H9 (cell line): ENCODE measurements around the gene NFYB. TPM values are rescaled to one million over a fixed set of nuclear protein-coding genes. Genes with fewer than 3 reads are reported as not detected.

ENCODE experiments used
- DNase-seq: peaks from one replicate; pipeline ENCODE4 v3.0.0-alpha.2; 2017
- H2AFZ ChIP-seq: one replicate; pipeline ENCODE4 v1.6.1; 2013; ENCODE audit warnings: mild to moderate bottlenecking, low read length, control low read depth, moderate library complexity
- H2AK5ac ChIP-seq: 2 replicates; pipeline ENCODE4 v1.6.1; 2013; ENCODE audit warnings: low read length, control low read depth, mixed read lengths; ENCODE audit not compliant: insufficient read length
- H2BK120ac ChIP-seq: one replicate; pipeline ENCODE4 v1.6.1; 2013; ENCODE audit warnings: low read depth, mild to moderate bottlenecking, low read length, control low read depth, inconsistent platforms; ENCODE audit not compliant: poor library complexity, severe bottlenecking
- H2BK12ac ChIP-seq: 2 replicates; pipeline ENCODE4 v1.6.1; 2013; ENCODE audit warnings: low read length, control low read depth, mixed read lengths, low read depth; ENCODE audit not compliant: insufficient read length
- H2BK15ac ChIP-seq: 2 replicates; pipeline ENCODE4 v1.6.1; 2013; ENCODE audit warnings: low read depth, low read length, control low read depth
- H2BK20ac ChIP-seq: one replicate; pipeline ENCODE4 v1.6.1; 2013; ENCODE audit warnings: low read depth, mild to moderate bottlenecking, low read length, control low read depth, inconsistent platforms; ENCODE audit not compliant: poor library complexity, severe bottlenecking
- H2BK5ac ChIP-seq: 2 replicates; pipeline ENCODE4 v1.6.1; 2013; ENCODE audit warnings: low read length, control low read depth, mixed read lengths; ENCODE audit not compliant: insufficient read length
- H3K14ac ChIP-seq: 2 replicates; pipeline ENCODE4 v1.6.1; 2013; ENCODE audit warnings: low read length, control low read depth; ENCODE audit not compliant: insufficient read depth
- H3K18ac ChIP-seq: 2 replicates; pipeline ENCODE4 v1.6.1; 2013; ENCODE audit warnings: low read depth, mild to moderate bottlenecking, mixed read lengths, low read length, control low read depth; ENCODE audit not compliant: insufficient read length
- H3K23ac ChIP-seq: 2 replicates; pipeline ENCODE4 v1.6.1; 2013; ENCODE audit warnings: low read length, control low read depth, mixed read lengths, low read depth; ENCODE audit not compliant: insufficient read length
- H3K23me2 ChIP-seq: 2 replicates; pipeline ENCODE4 v1.6.1; 2013; ENCODE audit warnings: low read depth, mild to moderate bottlenecking, mixed read lengths, low read length, control low read depth; ENCODE audit not compliant: insufficient read length, poor library complexity, severe bottlenecking
- H3K27ac ChIP-seq: 2 replicates; pipeline ENCODE4 v1.5.1; 2013; ENCODE audit warnings: low read length, control low read depth, mixed read lengths, low read depth; ENCODE audit not compliant: insufficient read length
- H3K27me3 ChIP-seq: 2 replicates; pipeline ENCODE4 v1.6.1; 2013; ENCODE audit warnings: low read length, control low read depth, inconsistent platforms; ENCODE audit not compliant: insufficient read depth
- H3K4ac ChIP-seq: 2 replicates; pipeline ENCODE4 v1.6.1; 2013; ENCODE audit warnings: low read depth, mild to moderate bottlenecking, control low read depth, inconsistent platforms, low read length, moderate library complexity
- H3K4me1 ChIP-seq: 2 replicates; pipeline ENCODE4 v1.6.1; 2013; ENCODE audit warnings: low read length, control low read depth, inconsistent platforms; ENCODE audit not compliant: insufficient read depth
- H3K4me2 ChIP-seq: 2 replicates; pipeline ENCODE4 v1.6.1; 2013; ENCODE audit warnings: low read length, control low read depth, mixed read lengths; ENCODE audit not compliant: insufficient read length, insufficient read depth
- H3K56ac ChIP-seq: 2 replicates; pipeline ENCODE4 v1.6.1; 2013; ENCODE audit warnings: low read depth, mild to moderate bottlenecking, mixed read lengths, low read length, control low read depth; ENCODE audit not compliant: insufficient read length
- H3K79me1 ChIP-seq: 2 replicates; pipeline ENCODE4 v1.6.1; 2013; ENCODE audit warnings: low read depth, mild to moderate bottlenecking, moderate library complexity, low read length, control low read depth, inconsistent platforms; ENCODE audit not compliant: insufficient read depth, poor library complexity, severe bottlenecking
- H3K79me2 ChIP-seq: 2 replicates; pipeline ENCODE4 v1.6.1; 2013; ENCODE audit warnings: low read length, control low read depth, inconsistent platforms; ENCODE audit not compliant: insufficient read depth
- H3K9ac ChIP-seq: 2 replicates; pipeline ENCODE4 v1.6.1; 2013; ENCODE audit warnings: low read length, control low read depth, mixed read lengths; ENCODE audit not compliant: insufficient read length; ENCODE audit errors: extremely low read depth
- H3K9me3 ChIP-seq: one replicate; pipeline ENCODE4 v1.6.1; 2013; ENCODE audit warnings: low read depth, low read length, inconsistent platforms; ENCODE audit not compliant: control insufficient read depth
- H3T11ph ChIP-seq: one replicate; pipeline ENCODE4 v1.6.1; 2013; ENCODE audit warnings: mild to moderate bottlenecking, low read length, control low read depth, inconsistent platforms
- H4K20me1 ChIP-seq: one replicate; pipeline ENCODE4 v1.6.1; 2013; ENCODE audit not compliant: control insufficient read depth, insufficient read length, insufficient read depth
- H4K5ac ChIP-seq: 2 replicates; pipeline ENCODE4 v1.6.1; 2013; ENCODE audit warnings: low read depth, mild to moderate bottlenecking, mixed read lengths, low read length, control low read depth; ENCODE audit not compliant: insufficient read length
- H4K8ac ChIP-seq: replicated peaks from 2 replicates; pipeline ENCODE4 v1.6.1; 2013; ENCODE audit warnings: low read length, control low read depth, mixed read lengths, low read depth; ENCODE audit not compliant: insufficient read length
- H4K91ac ChIP-seq: 2 replicates; pipeline ENCODE4 v1.6.1; 2013; ENCODE audit warnings: low read depth, mild to moderate bottlenecking, moderate library complexity, mixed read lengths, low read length, control low read depth; ENCODE audit not compliant: insufficient read length
- H3K27ac Mint-ChIP-seq, 3 experiments: 2 replicates in 2 of 3; 3 replicates in 1 of 3; pipeline ENCODE4 v1.8.0; 2020 to 2021; ENCODE audit warnings: mixed read lengths in 3 of 3, mild to moderate bottlenecking in 1 of 3, moderate library complexity in 1 of 3
- H3K27me3 Mint-ChIP-seq: 2 replicates; pipeline ENCODE4 v1.8.0; 2021; ENCODE audit warnings: low read depth, mild to moderate bottlenecking, moderate library complexity, mixed read lengths
- H3K36me3 Mint-ChIP-seq, 3 experiments: 2 replicates in 2 of 3; 3 replicates in 1 of 3; pipeline ENCODE4 v1.8.0; 2020 to 2021; ENCODE audit warnings: low read depth in 3 of 3, mixed read lengths in 3 of 3; ENCODE audit not compliant: insufficient read depth in 1 of 3
- H3K4me1 Mint-ChIP-seq, 2 experiments: 2 replicates each; pipeline ENCODE4 v1.8.0; 2020; ENCODE audit warnings: mixed read lengths in 2 of 2
- H3K4me3 Mint-ChIP-seq, 2 experiments: 2 replicates in 1 of 2; 3 replicates in 1 of 2; pipeline ENCODE4 v1.8.0; 2020 to 2021; ENCODE audit warnings: mild to moderate bottlenecking in 2 of 2, mixed read lengths in 2 of 2, moderate library complexity in 1 of 2
- H3K9me3 Mint-ChIP-seq, 2 experiments: 2 replicates in 1 of 2; 3 replicates in 1 of 2; pipeline ENCODE4 v1.8.0; 2020; ENCODE audit warnings: mild to moderate bottlenecking in 2 of 2, mixed read lengths in 2 of 2, moderate library complexity in 1 of 2
- CTCF ChIP-seq: fragments of 200-600 bp; sonication (generic); conservative IDR thresholded peaks from 3 replicates; pipeline ENCODE4 v1.8.0; 2021; ENCODE audit warnings: antibody characterized with exemption, mild to moderate bottlenecking
- WGBS: extraction: QIAGEN DNeasy Blood & Tissue Kit; methylation state at CpG from one replicate; pipeline ENCODE4 v1.1.7; 2013; ENCODE audit warnings: missing lambda C conversion rate, low lambda C conversion rate, mixed read lengths; ENCODE audit not compliant: insufficient read length; ENCODE audit errors: extremely low coverage; 5-methylcytosine and 5-hydroxymethylcytosine counted together
- total RNA-seq: library from RNA; stranded (reverse); gene quantifications from 2 replicates; pipeline ENCODE4 v1.2.1, GENCODE V29; 2021

NFYB gene
- total RNA-seq, 1 experiment from 2014 or later, result 52.5 TPM

GRCh38 chr12:104172570-104172947, 34.5 kb upstream of the NFYB start:
- H2BK120ac ChIP-seq, result no peak overlapping the region
- no peak overlapping the region for H3K27ac ChIP-seq
- H4K5ac ChIP-seq, result no peak overlapping the region
- H4K8ac ChIP-seq, result no peak overlapping the region
- H3K56ac ChIP-seq, result no peak overlapping the region
- no peak overlapping the region for H2BK20ac ChIP-seq
- no peaks in the 10 kb centered on the region for H3K9me3 ChIP-seq
- no peak overlapping the region for H2BK12ac ChIP-seq
- H3K4ac ChIP-seq, result no peak overlapping the region
- H3K9me3 Mint-ChIP-seq, result no peaks in the 10 kb centered on the region; a peak in 1 of 5 replicates
- H3K18ac ChIP-seq, result no peak overlapping the region
- TF ChIP-seq CTCF, result no peak
- H3K4me1 Mint-ChIP-seq, result peaks cover 0 to 3% of the 10 kb centered on the region in 2 experiments; a peak in 1 of 4 replicates
- H2BK5ac ChIP-seq, result no peak overlapping the region
- H3K23ac ChIP-seq, result no peak overlapping the region
- H2AK5ac ChIP-seq, result no peak overlapping the region
- no peak overlapping the region for H3T11ph ChIP-seq
- no CpG with 5 or more reads among the region's 6 CpGs for WGBS
- DNase-seq, result no peak
- H3K36me3 Mint-ChIP-seq, result no peaks in the 10 kb centered on the region
- H3K79me2 ChIP-seq, result no peaks in the 10 kb centered on the region
- H3K14ac ChIP-seq, result no peak overlapping the region
- H3K4me1 ChIP-seq, result no peaks in the 10 kb centered on the region
- H4K20me1 ChIP-seq, result no peaks in the 10 kb centered on the region
- H3K79me1 ChIP-seq, result no peaks in the 10 kb centered on the region
- no peak overlapping the region for H2AFZ ChIP-seq
- H3K27me3 ChIP-seq, result no peaks in the 10 kb centered on the region
- peaks cover 2% of the 10 kb centered on the region; the same call in 1 of the 2 replicates for H3K27me3 Mint-ChIP-seq
- no peak overlapping the region for H3K4me2 ChIP-seq
- H3K23me2 ChIP-seq, result no peaks in the 10 kb centered on the region
- no peak overlapping the region for H3K9ac ChIP-seq
- no peak overlapping the region for H2BK15ac ChIP-seq
- H3K27ac Mint-ChIP-seq, result no peak overlapping the region
- no peak overlapping the region for H4K91ac ChIP-seq
- H3K4me3 Mint-ChIP-seq, result no peak overlapping the region
